ENCODE data around the gene IL1F10. TPM values are rescaled to one million over a fixed set of nuclear protein-coding genes. Genes with fewer than 3 reads are reported as not detected.

The IL1F10 gene
- total RNA-seq, 1 donor from 2014 or later = not detected

- no peak overlapping the region for H3K27ac ChIP-seq (ENCODE audit: low read depth, low read length)
- H3K4me2 ChIP-seq (ENCODE audit: low read length) = no peak overlapping the region
- H3K4me3 ChIP-seq (ENCODE audit: insufficient read depth, low read depth, low read length) = no peak overlapping the region
- H2AFZ ChIP-seq (ENCODE audit: low read depth, low read length) = no peak overlapping the region
- no peak overlapping the region for H3K4me3 Mint-ChIP-seq (ENCODE audit: unreplicated experiment)
- H3K36me3 Mint-ChIP-seq (ENCODE audit: low read depth, unreplicated experiment) = no peaks in the 10 kb centered on the region
- H3K9ac ChIP-seq (ENCODE audit: low read length) = no peak overlapping the region
- H3K9me3 Mint-ChIP-seq (ENCODE audit: unreplicated experiment) = peaks cover 9% of the 10 kb centered on the region
- H3K36me3 ChIP-seq (ENCODE audit: insufficient read depth, low read length) = no peaks in the 10 kb centered on the region
- DNase-seq (ENCODE audit: low read depth) = no peak
- peaks cover 48% of the 10 kb centered on the region for H3K27me3 Mint-ChIP-seq (ENCODE audit: low read depth, unreplicated experiment)
- H3K9me3 ChIP-seq (ENCODE audit: insufficient read depth, low read depth, low read length) = peaks cover 6% of the 10 kb centered on the region
- TF ChIP-seq CTCF (IDR thresholded peaks at IDR 0.05; ENCODE audit: insufficient read depth, low read depth, low read length) = no peak
- TF ChIP-seq EZH2 (IDR thresholded peaks at IDR 0.05; ENCODE audit: insufficient read depth, low read length) = no peak
- no peak for FAIRE-seq
- H3K4me1 ChIP-seq (ENCODE audit: insufficient read depth, low read length) = no peaks in the 10 kb centered on the region
- H4K20me1 ChIP-seq (ENCODE audit: insufficient read depth, low read length) = no peaks in the 10 kb centered on the region
- no peaks in the 10 kb centered on the region for H3K79me2 ChIP-seq (ENCODE audit: insufficient read depth, low read length)
- H3K27me3 ChIP-seq (ENCODE audit: insufficient read depth, low read length) = peaks cover 13% of the 10 kb centered on the region
- peaks cover 12% of the 10 kb centered on the region for H3K4me1 Mint-ChIP-seq (ENCODE audit: low read depth, unreplicated experiment)
- no peak overlapping the region for H3K27ac Mint-ChIP-seq (ENCODE audit: unreplicated experiment)
Measured at GRCh38 chr2:113064898-113065297, 2.9 kb upstream of the IL1F10 start.

GRCh38 chr2:113068249-113068648, 479 bp downstream of the IL1F10 start:
- DNase-seq (ENCODE audit: low read depth) (no peak), FAIRE-seq (no peak)
- Histone ChIP-seq H2AFZ (ENCODE audit: low read depth, low read length) (no peak overlapping the region), H3K9ac (ENCODE audit: low read length) (no peak overlapping the region), H3K4me3 (ENCODE audit: insufficient read depth, low read depth, low read length) (no peak overlapping the region), H3K27me3 (ENCODE audit: insufficient read depth, low read length) (peaks cover 8% of the 10 kb centered on the region), H3K79me2 (ENCODE audit: insufficient read depth, low read length) (no peaks in the 10 kb centered on the region), H3K4me1 (ENCODE audit: insufficient read depth, low read length) (no peaks in the 10 kb centered on the region), H3K27ac (ENCODE audit: low read depth, low read length) (no peak overlapping the region), H3K4me2 (ENCODE audit: low read length) (no peak overlapping the region), H3K36me3 (ENCODE audit: insufficient read depth, low read length) (no peaks in the 10 kb centered on the region), H4K20me1 (ENCODE audit: insufficient read depth, low read length) (no peaks in the 10 kb centered on the region), H3K9me3 (ENCODE audit: insufficient read depth, low read depth, low read length) (peaks cover 6% of the 10 kb centered on the region)
- no peak overlapping the region for H3K27ac Mint-ChIP-seq (ENCODE audit: unreplicated experiment)
- TF ChIP-seq EZH2 (IDR thresholded peaks at IDR 0.05; ENCODE audit: insufficient read depth, low read length) (no peak), CTCF (IDR thresholded peaks at IDR 0.05; ENCODE audit: insufficient read depth, low read depth, low read length) (no peak)
- no peaks in the 10 kb centered on the region for H3K36me3 Mint-ChIP-seq (ENCODE audit: low read depth, unreplicated experiment)
- peaks cover 17% of the 10 kb centered on the region for H3K4me1 Mint-ChIP-seq (ENCODE audit: low read depth, unreplicated experiment)
- peaks cover 9% of the 10 kb centered on the region for H3K9me3 Mint-ChIP-seq (ENCODE audit: unreplicated experiment)
- no peak overlapping the region for H3K4me3 Mint-ChIP-seq (ENCODE audit: unreplicated experiment)
- H3K27me3 Mint-ChIP-seq (ENCODE audit: low read depth, unreplicated experiment) = peaks cover 38% of the 10 kb centered on the region

- FAIRE-seq (peak; percentile 49), DNase-seq (ENCODE audit: low read depth) (no peak)
- Mint-ChIP-seq H3K27ac (ENCODE audit: unreplicated experiment) (no peak overlapping the region), H3K4me3 (ENCODE audit: unreplicated experiment) (no peak overlapping the region), H3K27me3 (ENCODE audit: low read depth, unreplicated experiment) (peaks cover 36% of the 10 kb centered on the region), H3K9me3 (ENCODE audit: unreplicated experiment) (peaks cover 9% of the 10 kb centered on the region), H3K36me3 (ENCODE audit: low read depth, unreplicated experiment) (no peaks in the 10 kb centered on the region), H3K4me1 (ENCODE audit: low read depth, unreplicated experiment) (peaks cover 17% of the 10 kb centered on the region)
- H3K36me3 ChIP-seq (ENCODE audit: insufficient read depth, low read length) = no peaks in the 10 kb centered on the region
- no peaks in the 10 kb centered on the region for H4K20me1 ChIP-seq (ENCODE audit: insufficient read depth, low read length)
- no peaks in the 10 kb centered on the region for H3K4me1 ChIP-seq (ENCODE audit: insufficient read depth, low read length)
- no peak overlapping the region for H3K9ac ChIP-seq (ENCODE audit: low read length)
- H3K27me3 ChIP-seq (ENCODE audit: insufficient read depth, low read length) = peaks cover 7% of the 10 kb centered on the region
- no peak overlapping the region for H3K27ac ChIP-seq (ENCODE audit: low read depth, low read length)
- TF ChIP-seq EZH2 (IDR thresholded peaks at IDR 0.05; ENCODE audit: insufficient read depth, low read length) = no peak
- no peak for TF ChIP-seq CTCF (IDR thresholded peaks at IDR 0.05; ENCODE audit: insufficient read depth, low read depth, low read length)
- H3K79me2 ChIP-seq (ENCODE audit: insufficient read depth, low read length) = no peaks in the 10 kb centered on the region
- H3K9me3 ChIP-seq (ENCODE audit: insufficient read depth, low read depth, low read length) = peaks cover 6% of the 10 kb centered on the region
- H3K4me3 ChIP-seq (ENCODE audit: insufficient read depth, low read depth, low read length) = no peak overlapping the region
- H3K4me2 ChIP-seq (ENCODE audit: low read length) = no peak overlapping the region
- no peak overlapping the region for H2AFZ ChIP-seq (ENCODE audit: low read depth, low read length)
Measured at GRCh38 chr2:113068706-113069485, 1.1 kb downstream of the IL1F10 start.
